ENCODE results near the gene PFKFB2.

DNA sequence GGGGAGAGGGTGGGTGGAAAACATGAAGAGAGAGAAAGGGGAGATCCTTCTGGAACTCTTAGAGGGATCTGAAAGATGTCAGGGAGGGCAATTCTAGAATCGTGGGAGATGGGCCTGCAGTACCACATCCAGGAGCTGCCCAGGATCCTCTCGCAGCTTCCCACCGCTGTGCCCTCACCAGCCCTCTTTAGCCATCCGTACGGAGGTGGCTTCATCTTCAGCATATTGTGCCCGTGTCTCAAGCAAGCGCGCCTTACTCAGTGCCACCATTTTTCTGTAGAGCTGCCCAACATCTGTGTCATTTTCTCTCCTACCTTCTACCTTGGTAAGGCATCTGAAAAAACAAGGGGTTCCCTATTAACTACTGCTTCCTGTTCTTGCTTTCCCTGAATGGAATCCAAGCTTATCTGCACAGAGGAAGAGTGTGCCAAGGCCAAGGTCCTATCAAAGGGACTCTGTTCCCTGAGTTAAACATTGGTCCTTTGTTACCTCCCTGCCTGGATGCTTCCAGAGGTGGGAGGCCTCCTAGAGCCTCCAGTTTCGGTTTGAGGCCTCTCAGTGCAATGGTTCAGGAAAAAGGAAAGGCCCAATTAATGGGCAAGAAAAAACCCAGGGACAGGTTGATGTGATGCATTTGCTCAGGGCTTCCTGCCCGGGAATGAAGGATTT, 43.8 kb upstream of the PFKFB2 start:
- TF ChIP-seq SUZ12 (IDR thresholded peaks at IDR 0.05; ENCODE audit: extremely low read depth, insufficient read depth, insufficient read length) = no peak
- TF ChIP-seq ZNF274 (IDR thresholded peaks at IDR 0.05; ENCODE audit: low read depth, low read length) = no peak

Measured in NT2/D1 (cell line).